B cell (primary cell): ENCODE data around the gene ARX. TPM values are rescaled to one million over a fixed set of nuclear protein-coding genes. Genes with fewer than 3 reads are reported as not detected.

Experiments used
- ATAC-seq: fragments of 200-7000 bp; cut with Tn5 transposase; one replicate; pipeline ENCODE4 v1.10.0; 2021; ENCODE audit warnings: low read depth, mild to moderate bottlenecking, moderate number of reproducible peaks, moderate library complexity
- CTCF ChIA-PET: fragments of 350-600 bp; sonication (Branson Sonifier 250); formaldehyde crosslinking; loops from one replicate; lab custom pipeline; 2021; ENCODE audit warnings: antibody characterized with exemption, inconsistent platforms; lab: Charles Lee
- POLR2A ChIA-PET: fragments of 350-600 bp; sonication (Branson Sonifier 250); formaldehyde crosslinking; loops from one replicate; lab custom pipeline; 2021; ENCODE audit warnings: antibody characterized with exemption; lab: Charles Lee
- DNase-seq: peaks from one replicate; pipeline ENCODE4 v3.0.0; 2013
- H2AFZ ChIP-seq: 2 replicates; pipeline ENCODE4 v1.6.1; 2012; ENCODE audit warnings: mild to moderate bottlenecking, low read depth, low read length; ENCODE audit not compliant: insufficient read depth, poor library complexity, severe bottlenecking
- H3K27ac ChIP-seq, 2 donors: 1 replicate in 1 of 2; 2 replicates in 1 of 2; pipeline ENCODE4 v1.5.1; 2012 to 2013; ENCODE audit warnings: low read length in 2 of 2, mild to moderate bottlenecking in 2 of 2, moderate library complexity in 1 of 2
- H3K27me3 ChIP-seq, 4 experiments: fragments of 200-600 bp in 1 of 4; sonication (generic) in 1 of 4; replicated peaks in 1 of 4; 1 replicate in 2 of 4; 2 replicates in 2 of 4; pipeline versions ENCODE4 v1.6.1 to v1.7.0; 2013 to 2016; ENCODE audit warnings: low read length in 3 of 4, mild to moderate bottlenecking in 2 of 4, mixed read lengths in 1 of 4, moderate library complexity in 1 of 4; ENCODE audit not compliant: insufficient read depth in 4 of 4, control insufficient read depth in 3 of 4; ENCODE audit errors: control extremely low read depth in 1 of 4
- H3K36me3 ChIP-seq, 2 experiments: replicated peaks in 1 of 2; 1 replicate in 1 of 2; 2 replicates in 1 of 2; pipeline versions ENCODE4 v1.6.1 to v1.7.1; 2013; ENCODE audit warnings: low read length in 1 of 2; ENCODE audit not compliant: insufficient read depth in 2 of 2, control insufficient read depth in 1 of 2; ENCODE audit errors: control extremely low read depth in 1 of 2, extremely low read depth in 1 of 2
- H3K4me1 ChIP-seq, 2 donors: fragments of 200-600 bp in 1 of 2; sonication (generic) in 1 of 2; 1 replicate in 1 of 2; 2 replicates in 1 of 2; pipeline versions ENCODE4 v1.5.1 to v1.6.1; 2013 to 2017; ENCODE audit warnings: low read length in 2 of 2; ENCODE audit not compliant: control insufficient read depth in 2 of 2, insufficient read depth in 2 of 2
- H3K4me2 ChIP-seq: replicated peaks from 2 replicates; pipeline ENCODE3; 2012; ENCODE audit warnings: mild to moderate bottlenecking, low read depth, low read length; ENCODE audit not compliant: poor library complexity, severe bottlenecking
- H3K4me3 ChIP-seq, 5 experiments: fragments of 200-600 bp in 1 of 5; sonication (generic) in 1 of 5; 1 replicate in 3 of 5; 2 replicates in 2 of 5; pipeline versions ENCODE4 v1.5.1 to v1.7.0; 2011 to 2016; ENCODE audit warnings: low read length in 4 of 5, mild to moderate bottlenecking in 4 of 5, low read depth in 2 of 5, control low read depth in 1 of 5, moderate library complexity in 1 of 5; ENCODE audit not compliant: insufficient read depth in 1 of 5; ENCODE audit errors: control extremely low read depth in 1 of 5, extremely low read depth in 1 of 5
- H3K79me2 ChIP-seq: fragments of 200-600 bp; sonication (generic); one replicate; pipeline ENCODE4 v1.6.0; 2016; ENCODE audit warnings: low read length; ENCODE audit not compliant: control insufficient read depth, insufficient read depth
- H3K9ac ChIP-seq: fragments of 200-600 bp; sonication (generic); 2 replicates; pipeline ENCODE4 v1.6.1; 2017; ENCODE audit warnings: mild to moderate bottlenecking, low read length, moderate library complexity
- H3K9me3 ChIP-seq, 3 donors: one replicate each; pipeline versions ENCODE4 v1.6.1 to v1.7.1; 2013; ENCODE audit warnings: low read length in 2 of 3; ENCODE audit not compliant: control insufficient read depth in 2 of 3, insufficient read depth in 1 of 3; ENCODE audit errors: control extremely low read depth in 1 of 3
- H4K20me1 ChIP-seq: 2 replicates; pipeline ENCODE4 v1.6.0; 2012; ENCODE audit warnings: mild to moderate bottlenecking, low read length; ENCODE audit not compliant: insufficient read depth, control insufficient read depth, poor library complexity, severe bottlenecking
- H3K27ac Mint-ChIP-seq: one replicate; pipeline ENCODE4 v1.8.0; 2021; ENCODE audit warnings: mixed read lengths
- H3K27me3 Mint-ChIP-seq: one replicate; pipeline ENCODE4 v1.8.0; 2021; ENCODE audit warnings: mixed read lengths
- H3K4me1 Mint-ChIP-seq: one replicate; pipeline ENCODE4 v1.8.0; 2021; ENCODE audit warnings: mixed read lengths
- H3K4me3 Mint-ChIP-seq: one replicate; pipeline ENCODE4 v1.8.0; 2021; ENCODE audit warnings: mixed read lengths
- H3K9me3 Mint-ChIP-seq: one replicate; pipeline ENCODE4 v1.8.0; 2022; ENCODE audit warnings: mixed read lengths; ENCODE audit not compliant: insufficient read depth
- EZH2 ChIP-seq: IDR thresholded peaks from 2 replicates; pipeline ENCODE4 v1.6.1; 2012; ENCODE audit warnings: borderline replicate concordance, low read depth, mild to moderate bottlenecking, moderate library complexity, low read length; ENCODE audit not compliant: insufficient read depth, poor library complexity, severe bottlenecking
- WGBS: methylation state at CpG from one replicate; pipeline ENCODE4 v1.1.5; 2013; ENCODE audit warnings: missing lambda C conversion rate; ENCODE audit not compliant: insufficient coverage; 5-methylcytosine and 5-hydroxymethylcytosine counted together
- intact Hi-C: fragments of 100-400 bp; cut with micrococcal nuclease; formaldehyde crosslinking; loops from one replicate; pipeline ENCODE4 v1.10.0; 2022
- polyA plus RNA-seq: library from polyadenylated mRNA; depleted of rRNA; stranded (reverse); fragments of >200 nt; gene quantifications from 2 replicates; pipeline ENCODE4 v1.2.3, GENCODE V29; 2012
- total RNA-seq, 2 donors: library from RNA; stranded (reverse); fragments of 120-200 nt in 1 of 2; gene quantifications; 1 replicate in 1 of 2; 2 replicates in 1 of 2; pipeline versions ENCODE4 v1.2.3 to v1.2.4, GENCODE V29; 2013 to 2022
- TF ChIP-seq, protein P1 (sequence below): fragments of 200-600 bp; IDR thresholded peaks from one replicate; pipeline ENCODE4 v1.8.0; 2022; ENCODE audit warnings: antibody characterized with exemption, mild to moderate bottlenecking

Gene ARX
- total and polyA plus RNA-seq, 2 donors (not counting 1 experiment from before 2014, with no cell fraction given) = not detected

DNA sequence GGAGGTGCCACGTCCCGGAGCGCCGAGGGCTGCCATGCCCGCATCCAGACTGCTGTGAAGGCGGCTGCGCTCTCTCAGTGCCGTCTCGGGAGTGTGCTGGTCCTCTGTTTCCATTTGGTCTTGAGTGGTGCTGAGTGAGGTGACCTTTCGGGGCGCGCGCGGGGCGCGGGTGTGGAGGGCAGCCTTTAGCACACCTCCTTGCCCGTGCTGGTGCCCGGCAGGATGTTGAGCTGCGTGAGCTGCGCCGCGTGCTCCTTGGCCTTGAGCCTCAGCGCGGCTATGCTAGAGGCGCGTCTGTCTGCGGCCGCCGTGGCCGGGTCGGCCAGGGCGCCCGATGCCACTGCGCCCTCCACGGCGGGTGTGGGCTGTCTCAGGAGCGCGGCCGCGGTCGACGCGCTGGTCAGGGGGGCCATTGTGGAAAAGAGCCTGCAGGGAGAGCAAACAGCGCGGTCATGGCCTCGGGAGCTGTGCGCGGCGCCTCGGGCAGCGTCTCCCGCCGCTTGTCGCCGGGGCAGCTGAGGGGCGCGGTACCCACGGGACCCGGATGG is 11.2 kb downstream of the ARX start:
- Mint-ChIP-seq H3K27ac (no peak overlapping the region), H3K4me1 (peaks cover 13% of the 10 kb centered on the region), H3K4me3 (no peak overlapping the region), H3K27me3 (peaks cover 22% of the 10 kb centered on the region), H3K9me3 (no peaks in the 10 kb centered on the region)
- H3K27ac ChIP-seq = no peak overlapping the region
- intact Hi-C loops = no loop called here
- peaks cover 0 to 3% (median 0%) of the 10 kb centered on the region in 3 donors for H3K9me3 ChIP-seq
- ChIA-PET CTCF (no interaction called here), POLR2A (no interaction called here)
- H3K4me1 ChIP-seq = no peaks in the 10 kb centered on the region
- no peak overlapping the region for H3K9ac ChIP-seq
- no peaks in the 10 kb centered on the region for H4K20me1 ChIP-seq
- WGBS = 8% methylated on average over 53 of the region's 59 CpGs
- no peak overlapping the region for H3K4me2 ChIP-seq
- H3K36me3 ChIP-seq = no peaks in the 10 kb centered on the region
- no peak for TF ChIP-seq EZH2
- TF ChIP-seq, protein P1, sequence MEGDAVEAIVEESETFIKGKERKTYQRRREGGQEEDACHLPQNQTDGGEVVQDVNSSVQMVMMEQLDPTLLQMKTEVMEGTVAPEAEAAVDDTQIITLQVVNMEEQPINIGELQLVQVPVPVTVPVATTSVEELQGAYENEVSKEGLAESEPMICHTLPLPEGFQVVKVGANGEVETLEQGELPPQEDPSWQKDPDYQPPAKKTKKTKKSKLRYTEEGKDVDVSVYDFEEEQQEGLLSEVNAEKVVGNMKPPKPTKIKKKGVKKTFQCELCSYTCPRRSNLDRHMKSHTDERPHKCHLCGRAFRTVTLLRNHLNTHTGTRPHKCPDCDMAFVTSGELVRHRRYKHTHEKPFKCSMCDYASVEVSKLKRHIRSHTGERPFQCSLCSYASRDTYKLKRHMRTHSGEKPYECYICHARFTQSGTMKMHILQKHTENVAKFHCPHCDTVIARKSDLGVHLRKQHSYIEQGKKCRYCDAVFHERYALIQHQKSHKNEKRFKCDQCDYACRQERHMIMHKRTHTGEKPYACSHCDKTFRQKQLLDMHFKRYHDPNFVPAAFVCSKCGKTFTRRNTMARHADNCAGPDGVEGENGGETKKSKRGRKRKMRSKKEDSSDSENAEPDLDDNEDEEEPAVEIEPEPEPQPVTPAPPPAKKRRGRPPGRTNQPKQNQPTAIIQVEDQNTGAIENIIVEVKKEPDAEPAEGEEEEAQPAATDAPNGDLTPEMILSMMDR = no peak
- no peaks in the 10 kb centered on the region for H3K79me2 ChIP-seq
- no peak for ATAC-seq
- DNase-seq = no peak
- peaks cover 0 to 41% (median 12%) of the 10 kb centered on the region in 4 experiments for H3K27me3 ChIP-seq
- no peak overlapping the region for H3K4me3 ChIP-seq
- no peak overlapping the region for H2AFZ ChIP-seq

DNA sequence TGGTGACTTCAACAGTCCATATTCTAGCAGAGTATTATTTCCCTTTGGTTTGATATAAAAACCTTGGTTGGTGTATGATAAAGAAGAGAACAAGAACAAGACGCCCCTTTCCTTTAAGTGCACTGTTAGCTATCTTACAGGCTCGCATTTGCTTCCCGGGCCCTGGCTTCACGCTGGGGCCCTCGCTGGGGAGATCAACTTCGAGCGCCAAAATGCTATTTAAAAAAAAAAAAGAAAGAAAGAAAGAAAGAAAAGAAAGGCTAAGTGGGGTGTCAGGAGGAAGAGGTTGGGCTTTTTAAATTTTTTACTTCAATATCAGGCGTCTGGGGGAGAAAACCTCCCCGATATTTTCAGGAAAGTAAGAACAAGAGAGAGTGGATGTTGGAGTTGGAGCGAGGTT is 11.7 kb downstream of the ARX start:
- no CpG with 5 or more reads among the region's 10 CpGs for WGBS

More for the DNA sequence above, 11.7 kb downstream of the ARX start:
- Histone ChIP-seq H3K27me3 (peaks cover 0 to 37% (median 10%) of the 10 kb centered on the region in 4 experiments), H3K4me2 (no peak overlapping the region), H3K79me2 (no peaks in the 10 kb centered on the region), H3K4me3 (no peak overlapping the region), H3K9me3 (peaks cover 0 to 3% (median 0%) of the 10 kb centered on the region in 3 donors), H2AFZ (no peak overlapping the region), H3K9ac (no peak overlapping the region), H3K27ac (no peak overlapping the region), H3K4me1 (no peaks in the 10 kb centered on the region), H4K20me1 (no peaks in the 10 kb centered on the region), H3K36me3 (no peaks in the 10 kb centered on the region)
- H3K27me3 Mint-ChIP-seq = peaks cover 22% of the 10 kb centered on the region
- no peak overlapping the region for H3K27ac Mint-ChIP-seq
- TF ChIP-seq EZH2 = no peak
- TF ChIP-seq, protein P1 = no peak
- CTCF ChIA-PET = no interaction called here
- intact Hi-C loops = no loop called here
- DNase-seq = no peak
- H3K9me3 Mint-ChIP-seq = no peaks in the 10 kb centered on the region
- H3K4me1 Mint-ChIP-seq = peaks cover 13% of the 10 kb centered on the region
- ATAC-seq = no peak
- POLR2A ChIA-PET = no interaction called here
- no peak overlapping the region for H3K4me3 Mint-ChIP-seq
